ENCODE results near the gene YJU2. TPM values are rescaled to one million over a fixed set of nuclear protein-coding genes. Genes with fewer than 3 reads are reported as not detected.

YJU2 gene
- total and polyA plus RNA-seq, 2 experiments from 2014 or later, result 28.8 to 33.4 TPM

DNA sequence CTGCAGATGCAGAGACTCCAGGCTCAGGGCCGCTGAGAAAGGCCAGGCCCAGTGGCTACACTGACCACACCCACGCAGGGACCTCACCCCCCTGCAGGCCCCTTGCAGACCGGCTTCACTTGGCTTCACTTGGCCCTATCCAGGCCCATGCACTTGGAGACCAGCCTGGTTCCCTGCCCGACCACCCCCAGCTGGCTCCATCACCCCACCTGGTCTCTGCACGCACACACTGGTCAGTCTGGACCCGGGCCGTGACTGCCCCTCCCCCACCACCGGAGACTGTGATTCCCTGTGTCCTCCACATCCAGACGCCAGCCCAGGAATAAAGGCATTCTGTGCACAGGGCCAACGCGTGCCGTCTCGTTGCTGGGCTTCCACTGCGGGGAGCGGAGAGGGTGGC lies 22.4 kb upstream of the YJU2 start:
- H3K27me3 ChIP-seq (ENCODE audit: insufficient read depth), result no peaks in the 10 kb centered on the region
- DNase-seq (ENCODE audit: low spot score) (no peak), ATAC-seq (no peak)
- H3K27ac Mint-ChIP-seq, result no peak overlapping the region
- no peaks in the 10 kb centered on the region; the same call in 1 of the 2 replicates for H3K4me1 ChIP-seq (ENCODE audit: insufficient read depth)
- H3K4me2 ChIP-seq, result no peak overlapping the region
- TF ChIP-seq, protein P1, sequence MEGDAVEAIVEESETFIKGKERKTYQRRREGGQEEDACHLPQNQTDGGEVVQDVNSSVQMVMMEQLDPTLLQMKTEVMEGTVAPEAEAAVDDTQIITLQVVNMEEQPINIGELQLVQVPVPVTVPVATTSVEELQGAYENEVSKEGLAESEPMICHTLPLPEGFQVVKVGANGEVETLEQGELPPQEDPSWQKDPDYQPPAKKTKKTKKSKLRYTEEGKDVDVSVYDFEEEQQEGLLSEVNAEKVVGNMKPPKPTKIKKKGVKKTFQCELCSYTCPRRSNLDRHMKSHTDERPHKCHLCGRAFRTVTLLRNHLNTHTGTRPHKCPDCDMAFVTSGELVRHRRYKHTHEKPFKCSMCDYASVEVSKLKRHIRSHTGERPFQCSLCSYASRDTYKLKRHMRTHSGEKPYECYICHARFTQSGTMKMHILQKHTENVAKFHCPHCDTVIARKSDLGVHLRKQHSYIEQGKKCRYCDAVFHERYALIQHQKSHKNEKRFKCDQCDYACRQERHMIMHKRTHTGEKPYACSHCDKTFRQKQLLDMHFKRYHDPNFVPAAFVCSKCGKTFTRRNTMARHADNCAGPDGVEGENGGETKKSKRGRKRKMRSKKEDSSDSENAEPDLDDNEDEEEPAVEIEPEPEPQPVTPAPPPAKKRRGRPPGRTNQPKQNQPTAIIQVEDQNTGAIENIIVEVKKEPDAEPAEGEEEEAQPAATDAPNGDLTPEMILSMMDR (conservative IDR thresholded peaks at IDR 0.05; ENCODE audit: low read depth in 2 of 2), result no peak
- TF ChIP-seq, protein P2, sequence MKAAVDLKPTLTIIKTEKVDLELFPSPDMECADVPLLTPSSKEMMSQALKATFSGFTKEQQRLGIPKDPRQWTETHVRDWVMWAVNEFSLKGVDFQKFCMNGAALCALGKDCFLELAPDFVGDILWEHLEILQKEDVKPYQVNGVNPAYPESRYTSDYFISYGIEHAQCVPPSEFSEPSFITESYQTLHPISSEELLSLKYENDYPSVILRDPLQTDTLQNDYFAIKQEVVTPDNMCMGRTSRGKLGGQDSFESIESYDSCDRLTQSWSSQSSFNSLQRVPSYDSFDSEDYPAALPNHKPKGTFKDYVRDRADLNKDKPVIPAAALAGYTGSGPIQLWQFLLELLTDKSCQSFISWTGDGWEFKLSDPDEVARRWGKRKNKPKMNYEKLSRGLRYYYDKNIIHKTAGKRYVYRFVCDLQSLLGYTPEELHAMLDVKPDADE (IDR thresholded peaks at IDR 0.05), result no peak
- TF ChIP-seq, protein P3, sequence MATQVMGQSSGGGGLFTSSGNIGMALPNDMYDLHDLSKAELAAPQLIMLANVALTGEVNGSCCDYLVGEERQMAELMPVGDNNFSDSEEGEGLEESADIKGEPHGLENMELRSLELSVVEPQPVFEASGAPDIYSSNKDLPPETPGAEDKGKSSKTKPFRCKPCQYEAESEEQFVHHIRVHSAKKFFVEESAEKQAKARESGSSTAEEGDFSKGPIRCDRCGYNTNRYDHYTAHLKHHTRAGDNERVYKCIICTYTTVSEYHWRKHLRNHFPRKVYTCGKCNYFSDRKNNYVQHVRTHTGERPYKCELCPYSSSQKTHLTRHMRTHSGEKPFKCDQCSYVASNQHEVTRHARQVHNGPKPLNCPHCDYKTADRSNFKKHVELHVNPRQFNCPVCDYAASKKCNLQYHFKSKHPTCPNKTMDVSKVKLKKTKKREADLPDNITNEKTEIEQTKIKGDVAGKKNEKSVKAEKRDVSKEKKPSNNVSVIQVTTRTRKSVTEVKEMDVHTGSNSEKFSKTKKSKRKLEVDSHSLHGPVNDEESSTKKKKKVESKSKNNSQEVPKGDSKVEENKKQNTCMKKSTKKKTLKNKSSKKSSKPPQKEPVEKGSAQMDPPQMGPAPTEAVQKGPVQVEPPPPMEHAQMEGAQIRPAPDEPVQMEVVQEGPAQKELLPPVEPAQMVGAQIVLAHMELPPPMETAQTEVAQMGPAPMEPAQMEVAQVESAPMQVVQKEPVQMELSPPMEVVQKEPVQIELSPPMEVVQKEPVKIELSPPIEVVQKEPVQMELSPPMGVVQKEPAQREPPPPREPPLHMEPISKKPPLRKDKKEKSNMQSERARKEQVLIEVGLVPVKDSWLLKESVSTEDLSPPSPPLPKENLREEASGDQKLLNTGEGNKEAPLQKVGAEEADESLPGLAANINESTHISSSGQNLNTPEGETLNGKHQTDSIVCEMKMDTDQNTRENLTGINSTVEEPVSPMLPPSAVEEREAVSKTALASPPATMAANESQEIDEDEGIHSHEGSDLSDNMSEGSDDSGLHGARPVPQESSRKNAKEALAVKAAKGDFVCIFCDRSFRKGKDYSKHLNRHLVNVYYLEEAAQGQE (IDR thresholded peaks at IDR 0.05; ENCODE audit: unreplicated experiment), result no peak
- no peak for TF ChIP-seq JUNB (IDR thresholded peaks at IDR 0.05; ENCODE audit: unreplicated experiment)
- no peak for TF ChIP-seq NANOG (IDR thresholded peaks at IDR 0.05; ENCODE audit: borderline replicate concordance)
- TF ChIP-seq EZH2 (IDR thresholded peaks at IDR 0.05; ENCODE audit: low read depth, unreplicated experiment), result no peak
- no peak for TF ChIP-seq POLR2AphosphoS5 (IDR thresholded peaks at IDR 0.05; ENCODE audit: low read depth)
- TF ChIP-seq ZNF331 (CRISPR knock-in tag; IDR thresholded peaks at IDR 0.05; ENCODE audit: low read depth), result no peak
- no peak for TF ChIP-seq CREB1 (CRISPR knock-in tag; IDR thresholded peaks at IDR 0.05; ENCODE audit: low read depth)
- TF ChIP-seq, protein P4, sequence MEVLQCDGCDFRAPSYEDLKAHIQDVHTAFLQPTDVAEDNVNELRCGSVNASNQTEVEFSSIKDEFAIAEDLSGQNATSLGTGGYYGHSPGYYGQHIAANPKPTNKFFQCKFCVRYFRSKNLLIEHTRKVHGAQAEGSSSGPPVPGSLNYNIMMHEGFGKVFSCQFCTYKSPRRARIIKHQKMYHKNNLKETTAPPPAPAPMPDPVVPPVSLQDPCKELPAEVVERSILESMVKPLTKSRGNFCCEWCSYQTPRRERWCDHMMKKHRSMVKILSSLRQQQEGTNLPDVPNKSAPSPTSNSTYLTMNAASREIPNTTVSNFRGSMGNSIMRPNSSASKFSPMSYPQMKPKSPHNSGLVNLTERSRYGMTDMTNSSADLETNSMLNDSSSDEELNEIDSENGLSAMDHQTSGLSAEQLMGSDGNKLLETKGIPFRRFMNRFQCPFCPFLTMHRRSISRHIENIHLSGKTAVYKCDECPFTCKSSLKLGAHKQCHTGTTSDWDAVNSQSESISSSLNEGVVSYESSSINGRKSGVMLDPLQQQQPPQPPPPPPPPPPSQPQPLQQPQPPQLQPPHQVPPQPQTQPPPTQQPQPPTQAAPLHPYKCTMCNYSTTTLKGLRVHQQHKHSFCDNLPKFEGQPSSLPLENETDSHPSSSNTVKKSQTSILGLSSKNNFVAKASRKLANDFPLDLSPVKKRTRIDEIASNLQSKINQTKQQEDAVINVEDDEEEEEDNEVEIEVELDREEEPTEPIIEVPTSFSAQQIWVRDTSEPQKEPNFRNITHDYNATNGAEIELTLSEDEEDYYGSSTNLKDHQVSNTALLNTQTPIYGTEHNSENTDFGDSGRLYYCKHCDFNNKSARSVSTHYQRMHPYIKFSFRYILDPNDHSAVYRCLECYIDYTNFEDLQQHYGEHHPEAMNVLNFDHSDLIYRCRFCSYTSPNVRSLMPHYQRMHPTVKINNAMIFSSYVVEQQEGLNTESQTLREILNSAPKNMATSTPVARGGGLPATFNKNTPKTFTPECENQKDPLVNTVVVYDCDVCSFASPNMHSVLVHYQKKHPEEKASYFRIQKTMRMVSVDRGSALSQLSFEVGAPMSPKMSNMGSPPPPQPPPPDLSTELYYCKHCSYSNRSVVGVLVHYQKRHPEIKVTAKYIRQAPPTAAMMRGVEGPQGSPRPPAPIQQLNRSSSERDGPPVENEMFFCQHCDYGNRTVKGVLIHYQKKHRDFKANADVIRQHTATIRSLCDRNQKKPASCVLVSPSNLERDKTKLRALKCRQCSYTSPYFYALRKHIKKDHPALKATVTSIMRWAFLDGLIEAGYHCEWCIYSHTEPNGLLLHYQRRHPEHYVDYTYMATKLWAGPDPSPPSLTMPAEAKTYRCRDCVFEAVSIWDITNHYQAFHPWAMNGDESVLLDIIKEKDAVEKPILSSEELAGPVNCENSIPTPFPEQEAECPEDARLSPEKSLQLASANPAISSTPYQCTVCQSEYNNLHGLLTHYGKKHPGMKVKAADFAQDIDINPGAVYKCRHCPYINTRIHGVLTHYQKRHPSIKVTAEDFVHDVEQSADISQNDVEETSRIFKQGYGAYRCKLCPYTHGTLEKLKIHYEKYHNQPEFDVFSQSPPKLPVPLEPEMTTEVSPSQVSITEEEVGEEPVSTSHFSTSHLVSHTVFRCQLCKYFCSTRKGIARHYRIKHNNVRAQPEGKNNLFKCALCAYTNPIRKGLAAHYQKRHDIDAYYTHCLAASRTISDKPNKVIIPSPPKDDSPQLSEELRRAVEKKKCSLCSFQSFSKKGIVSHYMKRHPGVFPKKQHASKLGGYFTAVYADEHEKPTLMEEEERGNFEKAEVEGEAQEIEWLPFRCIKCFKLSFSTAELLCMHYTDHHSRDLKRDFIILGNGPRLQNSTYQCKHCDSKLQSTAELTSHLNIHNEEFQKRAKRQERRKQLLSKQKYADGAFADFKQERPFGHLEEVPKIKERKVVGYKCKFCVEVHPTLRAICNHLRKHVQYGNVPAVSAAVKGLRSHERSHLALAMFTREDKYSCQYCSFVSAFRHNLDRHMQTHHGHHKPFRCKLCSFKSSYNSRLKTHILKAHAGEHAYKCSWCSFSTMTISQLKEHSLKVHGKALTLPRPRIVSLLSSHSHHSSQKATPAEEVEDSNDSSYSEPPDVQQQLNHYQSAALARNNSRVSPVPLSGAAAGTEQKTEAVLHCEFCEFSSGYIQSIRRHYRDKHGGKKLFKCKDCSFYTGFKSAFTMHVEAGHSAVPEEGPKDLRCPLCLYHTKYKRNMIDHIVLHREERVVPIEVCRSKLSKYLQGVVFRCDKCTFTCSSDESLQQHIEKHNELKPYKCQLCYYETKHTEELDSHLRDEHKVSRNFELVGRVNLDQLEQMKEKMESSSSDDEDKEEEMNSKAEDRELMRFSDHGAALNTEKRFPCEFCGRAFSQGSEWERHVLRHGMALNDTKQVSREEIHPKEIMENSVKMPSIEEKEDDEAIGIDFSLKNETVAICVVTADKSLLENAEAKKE (CRISPR knock-in tag; IDR thresholded peaks at IDR 0.05), result no peak
- peaks cover 7% of the 10 kb centered on the region for H3K36me3 Mint-ChIP-seq (ENCODE audit: low read depth)
- H3K4me3 Mint-ChIP-seq, result no peak overlapping the region
- H3K9me3 Mint-ChIP-seq, result no peaks in the 10 kb centered on the region; the same call in 2 of the 3 replicates
- H3K79me2 ChIP-seq (replicated peaks; ENCODE audit: insufficient read depth), result no peaks in the 10 kb centered on the region
- no peaks in the 10 kb centered on the region for H4K20me1 ChIP-seq (replicated peaks; ENCODE audit: insufficient read depth)
- H3F3A ChIP-seq (replicated peaks; ENCODE audit: low read depth), result no peaks in the 10 kb centered on the region
- H3K27ac ChIP-seq (ENCODE audit: low read depth), result no peak overlapping the region
- no peaks in the 10 kb centered on the region; the same call in 1 of the 2 replicates for H3K36me3 ChIP-seq (ENCODE audit: insufficient read depth)
- no peaks in the 10 kb centered on the region for H3K4me1 Mint-ChIP-seq
- H3K4me3 ChIP-seq, result no peak overlapping the region
- H2AFZ ChIP-seq, result no peak overlapping the region
- H3K9me2 ChIP-seq (ENCODE audit: insufficient read depth), result no peaks in the 10 kb centered on the region
- peaks cover 4% of the 10 kb centered on the region for H3K27me3 Mint-ChIP-seq (ENCODE audit: insufficient read depth, low read depth, poor library complexity)
